GM20431 (cell line): ENCODE data around the gene BCAS1.

Experiments used
- in situ Hi-C: fragments of 300-500 bp; cut with MseI, MboI; formaldehyde crosslinking; loops from one replicate; pipeline ENCODE4 v1.15.0; 2020; ENCODE audit warnings: low sequenced_read_pairs; ENCODE audit not compliant: unreplicated experiment

Gene BCAS1

GRCh38 chr20:53954723-53955658 is 115.4 kb downstream of the BCAS1 start:
- in situ Hi-C loops = loop anchor here (25.0 kb wide), 1 partner anchor 543 kb away; no protein-coding TSS in a partner anchor

DNA sequence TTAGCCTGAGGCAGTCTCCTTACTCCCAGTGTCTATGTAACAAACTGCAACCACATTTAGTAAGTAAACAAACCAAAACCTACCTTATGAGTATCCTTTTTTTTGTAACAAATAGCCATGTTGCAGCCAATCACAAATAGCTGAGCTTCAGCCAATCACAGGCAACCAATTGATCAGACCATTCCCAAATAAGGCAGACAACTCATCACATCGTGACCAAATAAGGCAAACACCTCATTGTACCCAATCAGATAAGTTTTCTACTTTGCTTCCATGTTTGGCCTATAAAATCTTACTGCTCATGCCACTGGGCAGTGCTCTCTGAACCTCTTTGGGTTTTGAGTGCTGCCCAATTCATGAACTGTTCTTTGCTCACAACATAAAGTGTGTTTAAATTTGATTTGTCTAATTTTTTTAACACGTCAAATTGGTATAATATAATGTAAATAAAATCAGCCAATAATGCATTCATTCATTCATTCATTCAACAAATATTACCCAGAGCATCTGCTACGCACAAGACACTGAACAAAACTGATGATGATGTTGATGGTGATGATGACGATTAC is 117.8 kb downstream of the BCAS1 start:
- in situ Hi-C loops = loop anchor here (25.0 kb wide), 1 partner anchor 540 kb away; no protein-coding TSS in a partner anchor

DNA sequence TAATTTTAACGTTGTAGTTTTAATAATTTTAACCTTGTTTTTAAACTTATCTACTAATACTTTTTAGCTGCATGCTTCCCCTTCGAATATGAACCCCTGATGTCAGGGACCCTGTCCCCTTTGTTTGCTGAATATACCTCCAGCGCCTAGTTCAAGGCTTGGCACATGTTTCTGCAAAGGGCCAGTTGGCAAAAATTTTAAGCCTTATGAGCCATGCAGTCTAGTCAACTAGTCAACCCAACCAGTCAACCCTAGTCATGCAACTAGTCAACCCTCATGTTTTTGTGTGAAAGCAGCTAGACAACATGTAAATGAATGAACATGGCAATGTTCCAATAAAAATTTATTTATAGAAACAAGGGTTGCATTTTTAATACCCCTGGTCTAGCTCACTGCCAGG is 119.8 kb downstream of the BCAS1 start:
- in situ Hi-C loops = loop anchor here (25.0 kb wide), 1 partner anchor 538 kb away; no protein-coding TSS in a partner anchor

GRCh38 chr20:53950031-53950430 is 120.4 kb downstream of the BCAS1 start:
- in situ Hi-C loops = loop anchor here (25.0 kb wide), 1 partner anchor 538 kb away; no protein-coding TSS in a partner anchor

DNA sequence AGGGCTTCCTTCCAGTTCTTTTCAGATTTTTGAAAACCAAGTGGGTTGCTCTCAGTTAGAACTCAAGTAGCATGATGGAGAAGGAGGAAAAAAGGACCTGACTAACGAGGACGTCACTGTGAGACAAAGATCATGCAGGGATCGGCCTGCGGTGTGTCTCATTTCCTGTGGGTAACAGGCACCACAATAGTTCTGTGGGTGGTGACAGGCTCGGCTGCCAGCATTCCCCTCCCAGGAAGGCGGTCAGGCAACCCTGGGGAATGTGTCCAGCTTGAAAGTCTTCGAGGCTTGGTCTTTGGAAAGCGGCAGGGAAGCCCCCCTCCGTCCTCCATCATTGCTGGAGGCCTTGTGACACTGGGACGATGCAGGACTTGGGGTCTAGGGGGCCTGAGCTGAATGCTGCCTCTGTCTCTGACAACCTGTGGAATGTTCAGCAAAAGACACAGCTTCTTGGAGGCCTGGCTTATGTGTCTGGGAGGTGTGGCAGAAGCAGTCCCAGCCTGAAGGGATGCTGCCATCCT is 121.0 kb downstream of the BCAS1 start:
- in situ Hi-C loops = no loop called here

DNA sequence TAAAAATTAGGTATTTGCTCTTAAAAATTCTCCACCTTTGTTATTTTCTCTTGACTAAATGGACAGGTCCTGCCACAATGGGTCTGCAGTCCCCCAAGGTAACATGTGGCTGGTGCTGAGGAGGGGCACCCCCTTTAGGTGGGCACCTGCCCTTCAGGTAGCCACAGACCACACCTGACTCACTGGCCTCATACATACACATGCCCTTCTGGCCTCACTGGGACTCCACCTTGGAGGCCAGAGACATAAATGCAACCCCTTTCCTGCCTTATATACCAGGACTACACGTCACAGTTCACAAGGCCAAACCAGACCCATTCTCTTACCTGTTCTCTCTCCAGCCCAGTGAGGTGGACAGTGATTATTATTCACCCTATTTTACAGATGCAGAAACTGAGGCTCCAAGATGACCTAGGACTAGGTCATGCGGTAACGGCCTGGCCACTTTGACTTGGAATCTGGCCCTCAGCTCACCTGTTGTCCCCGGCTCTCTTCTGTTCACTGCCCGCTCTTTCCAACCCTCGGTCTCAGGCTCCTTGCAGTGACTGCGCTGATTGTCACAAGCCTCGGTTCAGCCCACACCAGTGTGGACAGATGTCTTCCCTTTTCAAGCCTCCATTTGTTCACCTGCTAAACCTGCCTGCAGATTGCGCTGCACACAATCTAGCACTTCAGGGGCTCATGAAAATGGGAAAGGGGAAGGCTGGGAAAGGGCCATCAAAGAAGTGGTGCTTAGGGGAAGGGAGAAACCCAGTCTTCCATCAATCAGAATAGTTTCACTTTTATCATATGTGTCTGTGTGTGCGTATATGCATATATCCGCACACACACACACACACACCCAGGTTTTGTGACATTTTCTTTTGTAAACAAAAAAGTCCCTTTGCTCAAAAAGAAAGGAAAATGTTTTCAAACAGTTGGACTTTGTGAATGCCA is 121.7 kb downstream of the BCAS1 start:
- in situ Hi-C loops = no loop called here

DNA sequence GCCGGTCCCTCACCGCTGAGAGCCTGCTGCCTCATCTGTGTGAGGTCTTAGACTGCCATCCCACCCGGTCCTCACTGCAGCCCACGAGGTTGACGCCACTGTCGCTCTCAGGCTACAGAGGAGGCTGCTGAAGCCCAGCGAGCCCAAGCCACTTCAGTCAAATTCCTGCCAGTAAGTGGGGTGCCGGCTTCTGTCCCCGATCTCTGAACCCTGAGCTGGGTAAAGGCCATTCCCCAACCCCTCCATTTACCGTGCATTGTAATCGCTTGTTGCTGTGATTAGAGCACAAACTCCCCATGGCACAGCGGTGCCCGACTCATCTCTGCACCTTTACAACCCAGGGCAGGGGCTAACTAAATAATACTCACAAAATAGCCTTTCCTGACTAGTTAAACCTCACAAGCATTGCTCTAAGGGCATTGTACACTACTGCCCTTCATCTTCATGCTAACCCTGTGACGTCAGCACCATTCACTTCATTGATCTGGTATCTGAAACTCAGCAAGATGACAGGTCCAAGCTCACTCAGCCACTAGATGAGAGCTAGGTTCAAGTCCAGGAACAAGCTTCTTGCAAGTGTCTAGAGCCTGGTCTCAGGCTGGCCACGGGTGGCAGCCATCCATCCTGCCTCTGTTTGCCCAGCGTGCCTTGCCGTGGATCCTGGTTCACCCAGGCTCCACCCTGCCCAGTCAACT is 122.7 kb downstream of the BCAS1 start:
- in situ Hi-C loops = no loop called here

DNA sequence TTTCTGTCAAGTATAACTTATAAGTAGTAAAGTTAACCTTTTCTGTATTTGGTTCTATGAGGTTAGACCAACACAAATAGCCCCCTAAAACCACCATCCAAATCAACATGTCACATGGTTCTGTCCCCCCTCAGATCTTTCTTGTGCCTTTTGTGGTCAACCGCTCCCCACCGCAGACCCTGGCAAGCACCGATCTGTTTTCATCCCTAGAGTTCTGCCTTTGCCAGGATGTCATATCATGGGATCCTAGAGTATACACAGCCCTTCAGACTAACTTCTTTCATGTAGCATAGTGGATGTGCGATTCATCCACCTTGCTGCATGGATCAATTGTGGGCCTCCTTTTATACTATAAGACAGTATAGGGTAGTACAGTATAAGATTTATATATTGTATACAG is 124.3 kb downstream of the BCAS1 start:
- in situ Hi-C loops = no loop called here

DNA sequence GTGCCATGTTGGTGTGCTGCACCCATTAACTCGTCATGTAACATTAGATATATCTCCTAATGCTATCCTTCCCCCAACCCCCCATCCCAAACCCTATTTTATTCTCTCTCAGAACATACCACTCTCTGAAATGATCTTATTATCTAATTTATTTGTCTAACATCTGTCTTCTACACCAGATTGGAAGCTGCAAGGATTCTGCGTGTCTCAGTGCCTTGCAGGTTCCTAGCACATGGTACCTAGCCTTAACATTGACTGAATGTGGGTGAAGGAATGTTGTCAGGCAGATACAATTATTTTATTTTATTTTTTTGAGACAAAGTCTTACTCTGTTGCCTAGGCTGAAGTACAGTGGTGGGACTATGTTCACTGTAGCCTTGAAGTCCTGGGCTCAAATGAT is 124.9 kb downstream of the BCAS1 start:
- in situ Hi-C loops = no loop called here

GRCh38 chr20:53944796-53945195 is 125.6 kb downstream of the BCAS1 start:
- in situ Hi-C loops = no loop called here

DNA sequence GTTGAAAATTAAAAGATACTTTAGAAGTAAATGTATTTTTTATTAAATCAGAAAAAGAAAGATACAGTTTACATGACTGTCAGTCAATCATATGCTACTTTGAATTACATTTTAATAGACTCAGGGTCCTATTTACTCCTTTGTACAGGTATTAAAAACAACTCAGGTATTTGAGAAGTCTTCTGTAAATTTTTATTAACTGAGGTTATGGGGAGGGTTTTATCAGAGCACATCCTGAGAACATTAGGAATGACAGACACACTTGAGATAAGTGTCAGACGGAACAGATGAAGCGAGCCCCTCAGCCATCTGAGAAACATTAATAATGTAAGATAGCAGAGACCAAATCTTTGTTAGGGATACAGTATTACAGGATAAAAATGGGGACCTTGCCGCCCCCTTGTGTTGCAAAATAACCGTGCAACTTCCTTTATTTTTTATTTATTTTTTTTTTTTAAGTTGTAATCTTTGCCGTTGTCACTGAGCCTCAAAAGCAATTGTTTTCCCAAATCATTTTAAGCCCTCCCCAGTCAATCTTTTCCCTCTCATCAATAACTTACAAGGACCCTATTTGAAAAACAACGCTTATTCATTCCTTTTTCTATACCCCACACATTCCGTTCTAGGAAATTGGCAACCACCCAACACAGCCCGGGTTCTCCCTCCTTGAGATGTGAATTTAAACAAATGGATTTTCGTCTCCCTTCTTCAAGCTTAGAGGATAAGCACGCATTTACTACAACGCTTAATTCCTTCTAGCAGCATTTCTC is 126.7 kb downstream of the BCAS1 start:
- in situ Hi-C loops = no loop called here

DNA sequence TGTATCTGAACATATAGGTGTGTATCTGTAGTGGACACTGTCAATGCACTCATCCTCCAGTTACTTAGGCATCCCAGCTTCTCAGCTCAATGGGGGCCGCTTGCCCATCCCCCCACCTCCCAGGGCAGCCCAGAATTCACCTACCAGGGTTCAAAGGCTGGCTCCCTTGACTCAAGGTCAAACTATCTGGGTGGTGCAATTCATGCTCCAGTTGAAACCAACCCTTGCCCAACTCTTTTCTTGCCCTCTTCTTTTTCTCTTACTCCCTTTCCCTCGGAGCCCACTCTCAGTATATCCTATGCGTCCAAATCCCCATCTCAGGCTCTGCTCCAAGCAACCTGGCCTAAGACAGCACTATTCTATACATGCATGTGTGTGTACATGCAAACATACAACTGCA is 127.4 kb downstream of the BCAS1 start:
- in situ Hi-C loops = no loop called here

GRCh38 chr20:53942472-53942816 is 128.0 kb downstream of the BCAS1 start:
- in situ Hi-C loops = no loop called here

GRCh38 chr20:53941680-53942471 is 128.5 kb downstream of the BCAS1 start:
- in situ Hi-C loops = no loop called here

DNA sequence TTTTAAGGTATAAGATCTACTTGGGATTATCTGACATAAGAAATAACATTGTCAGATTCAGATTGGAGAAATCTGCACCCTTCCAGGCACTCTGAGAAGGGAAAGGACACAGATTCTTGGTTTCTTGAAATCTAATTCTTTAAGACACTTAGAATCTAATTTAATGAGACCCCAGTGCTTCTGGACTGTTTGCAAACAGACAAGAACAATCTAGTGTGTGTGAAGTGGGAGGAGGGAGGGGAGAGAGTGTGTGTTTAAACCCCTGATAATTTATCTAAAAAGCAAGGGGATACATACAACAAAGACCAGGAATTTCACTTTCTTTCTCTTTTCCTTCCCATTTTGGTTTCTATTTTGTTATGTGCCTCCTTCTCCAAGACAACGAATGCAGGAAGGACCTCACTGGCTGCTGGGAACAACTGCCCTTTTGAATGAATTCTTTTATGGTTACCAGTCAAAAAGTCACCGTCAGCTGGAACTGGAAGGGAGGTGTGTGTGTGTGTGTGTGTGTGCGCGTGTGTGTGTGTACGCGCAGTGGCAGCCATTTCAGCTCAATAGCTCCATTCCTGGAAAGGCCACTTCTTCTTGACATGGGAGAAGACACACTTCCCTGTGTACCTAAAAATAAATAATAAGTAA is 129.4 kb downstream of the BCAS1 start:
- in situ Hi-C loops = no loop called here

DNA sequence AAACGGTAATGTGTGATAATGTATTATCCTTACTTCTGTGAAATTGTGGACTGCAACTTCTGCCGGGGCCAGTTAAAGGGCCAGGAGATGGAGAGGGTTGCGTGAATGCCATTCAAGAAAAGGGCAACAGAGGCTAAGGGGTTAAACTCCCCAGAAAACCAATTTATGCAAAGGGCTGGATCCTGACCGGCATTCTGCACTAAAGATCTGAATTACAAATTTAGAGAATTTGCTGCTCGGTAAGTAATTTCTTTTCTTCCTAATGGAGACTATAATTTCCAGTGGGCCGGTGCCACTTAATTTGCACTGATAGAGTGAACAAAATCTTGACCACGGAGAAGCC is 130.1 kb downstream of the BCAS1 start:
- in situ Hi-C loops = no loop called here

GRCh38 chr20:53939572-53940359 is 130.6 kb downstream of the BCAS1 start:
- in situ Hi-C loops = no loop called here
